NCI-H1436 (cell line): ENCODE data around the gene CHCHD2.
"Not testable (repeated sequence)": the region's sequence is repeated elsewhere in the genome, so short reads cannot be mapped to it uniquely, and the experiment has no call there.

Experiments used
- DNase-seq: peaks from one replicate; lab custom pipeline; 2025; lab: John Stamatoyannopoulos, UW

The CHCHD2 gene, protein sequence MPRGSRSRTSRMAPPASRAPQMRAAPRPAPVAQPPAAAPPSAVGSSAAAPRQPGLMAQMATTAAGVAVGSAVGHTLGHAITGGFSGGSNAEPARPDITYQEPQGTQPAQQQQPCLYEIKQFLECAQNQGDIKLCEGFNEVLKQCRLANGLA

DNA sequence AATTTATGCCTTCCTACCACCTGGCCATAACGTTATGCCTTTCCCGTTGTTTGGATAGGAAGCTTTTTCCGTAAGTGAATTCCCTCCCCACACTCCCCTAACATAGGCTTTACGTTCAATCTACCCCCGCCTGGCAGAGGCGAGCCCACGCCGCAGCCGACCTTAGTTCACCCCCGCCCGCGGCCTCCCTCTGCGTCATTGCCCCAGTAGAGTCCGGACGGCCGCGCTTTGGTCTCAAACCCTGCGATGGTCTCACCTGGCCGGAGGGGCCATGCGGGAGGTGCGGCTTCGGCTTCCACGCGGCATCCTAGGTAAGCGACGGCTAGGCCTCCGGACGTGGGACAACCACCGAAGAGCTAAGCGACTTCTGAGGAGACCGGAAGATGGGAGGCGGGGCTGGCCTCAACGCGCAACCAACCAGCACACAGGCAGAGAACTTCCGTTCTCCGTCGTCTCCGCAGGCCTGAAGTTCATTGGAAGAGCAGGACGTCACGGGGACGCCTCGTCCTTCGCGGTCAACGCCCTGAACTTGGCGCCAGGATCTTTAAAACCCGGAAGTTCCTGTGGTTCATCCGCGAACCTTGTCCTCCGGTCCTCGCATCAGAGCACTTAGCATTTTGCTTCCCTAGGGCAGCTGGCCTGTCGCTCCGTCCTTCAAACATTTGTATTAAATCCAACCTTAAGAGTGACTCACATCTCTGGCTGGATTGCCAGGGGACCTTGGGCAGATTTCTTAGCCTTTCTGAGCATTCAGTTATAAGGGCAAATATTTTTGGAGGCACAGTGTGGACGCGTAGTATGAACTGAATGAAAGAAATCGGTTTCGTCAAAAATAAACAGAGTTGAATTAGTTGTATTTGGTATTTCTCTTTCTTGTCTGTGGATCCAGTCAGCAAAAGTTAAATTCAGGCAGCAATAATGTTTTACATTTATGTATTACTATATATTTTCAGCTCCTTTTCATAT is at the start of gene CHCHD2:
CHCHD2 (minus strand) TSS at position 369 of the 966 bp plus-strand sequence; CDS start at position 306, 63 bp downstream.
- DNase-seq: peak; percentile 97

DNA sequence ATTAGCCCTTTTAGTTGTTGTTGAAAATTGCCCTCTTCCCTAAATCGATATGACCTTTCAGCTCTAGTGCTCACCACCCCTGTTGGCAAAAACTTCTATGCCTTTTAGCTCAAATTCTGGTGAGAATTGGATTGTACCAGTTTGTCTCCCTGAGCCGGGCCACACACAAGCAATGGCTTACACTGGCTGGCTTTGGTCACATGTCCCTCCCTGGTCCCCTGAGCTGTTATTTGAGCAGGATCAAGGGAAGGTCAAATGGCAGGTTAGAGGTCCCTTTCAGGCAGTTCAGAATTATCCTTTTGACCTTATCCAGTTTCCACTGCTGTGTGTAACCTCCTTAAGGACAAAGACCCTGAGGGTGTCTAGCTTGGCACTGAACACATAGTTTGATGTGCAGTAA is 24.8 kb upstream of the CHCHD2 start:
- not testable (repeated sequence) for DNase-seq

DNA sequence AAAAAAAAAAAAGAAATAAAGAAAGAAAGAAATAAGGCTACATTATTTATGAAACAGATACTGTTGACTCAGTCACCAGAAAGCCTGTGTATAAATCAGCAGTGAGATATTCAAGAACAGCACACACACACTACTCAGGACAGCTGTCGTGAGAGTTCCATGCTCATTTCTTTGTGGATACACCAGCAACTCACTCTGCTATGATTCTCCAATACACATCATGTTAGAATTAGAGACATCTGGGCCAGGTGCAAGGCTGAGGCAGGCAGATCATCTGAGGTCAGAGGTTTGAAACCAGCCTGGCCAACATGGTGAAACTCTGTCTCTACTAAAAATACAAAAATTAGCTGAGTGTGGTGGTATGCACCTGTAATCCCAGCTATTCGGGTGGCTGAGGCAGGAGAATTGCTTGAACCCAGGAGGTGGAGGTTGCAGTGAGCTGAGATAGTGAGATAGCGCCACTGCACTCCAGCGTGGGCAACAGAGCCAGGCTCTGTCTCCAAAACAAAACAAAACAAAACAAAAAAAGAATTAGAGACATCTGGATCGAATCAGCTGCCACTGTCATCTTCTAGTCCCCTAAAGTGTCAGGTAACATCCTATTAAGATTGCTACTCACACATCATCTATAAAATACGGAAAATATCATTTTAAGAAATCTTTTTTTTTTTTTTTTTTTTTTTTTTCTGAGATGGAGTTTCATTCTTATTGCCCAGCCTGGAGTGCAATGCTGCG is 21.1 kb upstream of the CHCHD2 start:
- no peak for DNase-seq

DNA sequence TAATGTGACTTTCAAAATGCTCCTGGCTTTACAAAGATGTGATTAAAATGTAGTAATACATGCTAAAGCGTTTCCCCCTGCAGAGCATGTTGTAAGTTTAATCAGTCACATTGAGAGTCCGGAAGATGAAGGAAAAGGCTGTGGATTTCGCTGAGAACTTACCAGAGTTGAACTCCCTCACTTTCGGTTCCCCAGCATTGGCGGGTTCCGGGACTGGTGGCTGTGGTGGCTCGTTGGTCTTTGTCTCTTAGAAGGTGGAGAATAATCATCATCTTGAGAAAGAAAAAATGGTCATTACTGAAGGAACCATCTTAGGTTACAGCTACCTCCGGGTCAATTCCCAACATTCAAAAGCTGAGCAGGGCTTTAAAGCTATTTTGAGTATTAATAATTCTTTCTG is 19.6 kb upstream of the CHCHD2 start:
- DNase-seq: no peak

DNA sequence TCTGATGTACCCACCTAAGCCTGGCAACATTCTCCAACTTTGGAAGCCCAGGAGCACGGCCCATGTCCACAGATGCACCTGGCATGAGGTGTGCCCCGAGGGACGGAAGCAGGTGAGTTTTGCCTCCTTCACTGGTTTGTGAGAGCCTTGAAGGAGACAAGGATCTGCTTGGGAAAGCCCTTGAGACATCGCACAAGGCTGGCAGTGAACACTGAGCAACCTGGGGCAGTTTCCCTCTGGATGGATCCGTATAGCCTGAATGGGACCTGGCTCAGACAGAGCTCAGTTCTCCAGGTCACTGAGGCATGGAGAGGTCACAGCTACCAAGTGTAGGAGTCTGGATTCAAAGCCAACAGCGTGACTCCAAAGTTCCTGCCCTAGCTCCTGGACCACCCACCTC is 18.7 kb upstream of the CHCHD2 start:
- no peak for DNase-seq

DNA sequence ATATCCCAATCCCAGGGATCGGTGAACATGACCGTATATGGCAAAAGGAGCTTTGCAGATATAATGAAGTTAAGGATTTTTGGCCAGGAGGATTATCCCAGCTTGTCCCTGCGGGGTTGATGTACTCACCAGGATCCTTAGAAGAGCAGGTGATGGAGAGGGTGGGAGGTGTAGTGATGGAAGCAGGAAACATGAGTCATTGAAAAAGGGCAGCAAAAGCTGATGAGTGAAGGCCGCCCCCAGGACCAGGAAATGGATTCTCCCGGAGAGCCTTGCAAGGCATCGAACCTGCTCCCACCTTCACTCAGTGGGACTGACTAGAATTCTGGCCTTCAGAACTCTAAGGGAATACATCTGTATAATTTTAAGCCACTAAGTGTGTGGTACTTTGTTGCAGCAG is 15.2 kb upstream of the CHCHD2 start:
- no peak for DNase-seq

DNA sequence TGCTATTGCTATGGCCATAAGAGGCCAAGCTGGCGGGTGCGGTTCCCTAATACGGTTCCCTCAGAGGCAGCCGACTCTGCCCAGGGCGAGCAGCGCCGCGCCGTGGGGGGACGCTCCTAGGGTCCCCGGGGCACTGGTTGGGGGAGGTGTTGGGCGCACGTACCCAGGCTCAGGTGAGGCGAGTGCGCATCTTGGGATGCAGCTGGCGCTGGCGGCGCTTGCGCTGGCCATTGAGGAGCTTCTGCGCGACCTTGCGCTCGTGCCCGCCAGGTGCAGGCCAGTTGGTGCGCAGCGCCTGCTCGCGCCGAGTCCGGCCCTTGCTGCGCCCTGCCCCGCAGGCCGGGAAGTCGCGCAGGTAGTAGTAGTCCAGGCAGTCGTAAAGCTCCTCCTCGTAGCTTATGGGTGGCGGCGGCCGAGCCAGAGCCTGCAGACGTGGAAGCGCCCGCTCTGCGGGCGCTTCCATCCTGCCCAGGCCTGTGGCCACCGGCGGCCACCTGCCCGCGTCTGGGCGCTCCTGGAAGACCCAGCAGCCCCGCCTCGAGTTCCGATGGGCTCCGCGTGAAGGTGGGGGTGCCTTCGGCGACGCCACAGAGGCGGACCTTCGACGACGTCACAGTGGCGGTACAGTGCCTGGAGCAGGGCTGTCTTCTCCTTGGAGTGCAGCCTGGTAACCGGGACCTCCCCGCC is 9.7 kb upstream of the CHCHD2 start, which contains the start of gene NUPR2:
NUPR2 (minus strand) TSS at position 566 of the 687 bp plus-strand sequence; CDS start at position 463, 103 bp downstream.
- DNase-seq: no peak

DNA sequence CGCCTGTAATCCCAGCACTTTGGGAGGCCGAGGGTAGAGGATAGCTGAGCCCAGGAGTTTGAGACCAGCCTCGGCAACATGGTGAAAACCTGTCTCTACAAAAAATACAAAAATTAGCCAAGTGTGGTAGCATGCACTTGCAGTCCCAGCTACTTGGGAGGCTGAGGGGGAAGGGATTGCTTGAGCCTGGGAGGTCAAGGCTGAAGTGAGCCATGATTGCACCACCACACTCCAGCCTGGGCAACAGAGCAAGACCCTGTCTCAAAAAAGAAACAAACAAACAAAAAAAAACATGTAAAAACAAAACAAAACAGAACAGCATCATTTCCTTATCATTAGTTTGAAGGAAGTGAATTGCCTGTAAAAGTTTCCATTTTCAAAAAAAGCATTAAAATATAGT is 6.0 kb upstream of the CHCHD2 start:
- DNase-seq: not testable (repeated sequence)

DNA sequence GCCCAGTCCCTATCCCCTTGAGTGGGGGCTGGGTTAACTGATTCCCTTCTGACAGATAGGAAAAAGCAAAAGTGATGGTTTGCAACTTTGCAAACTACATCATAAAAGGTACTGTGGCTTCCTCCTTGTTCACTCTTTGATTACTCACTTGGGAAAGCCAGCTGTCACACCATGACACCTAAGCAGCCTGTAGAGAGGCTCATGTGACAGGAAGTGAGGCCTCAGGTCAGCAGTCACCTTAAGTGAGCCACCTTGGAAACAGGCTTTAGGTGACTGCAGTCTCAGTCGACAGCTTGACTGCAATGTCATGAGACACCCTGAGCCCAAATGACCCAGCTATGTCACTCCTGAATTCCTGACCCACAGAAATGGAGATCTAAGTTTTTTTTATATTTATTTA is 4.3 kb upstream of the CHCHD2 start:
- no peak for DNase-seq

DNA sequence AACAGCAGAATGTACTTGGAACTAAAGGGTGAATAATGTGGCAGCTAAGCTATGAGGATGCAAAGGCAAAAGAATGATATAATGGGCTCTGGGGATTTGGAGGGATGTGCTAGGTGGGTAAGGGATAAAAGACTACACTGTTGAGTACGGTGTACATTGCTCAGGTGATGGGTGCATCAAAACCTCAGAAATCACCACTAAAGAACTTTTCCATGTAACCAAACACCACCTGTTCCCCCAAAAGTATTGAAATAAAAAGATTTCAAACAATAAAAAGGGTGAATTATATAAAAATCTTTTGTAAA is 1.6 kb upstream of the CHCHD2 start:
- DNase-seq: no peak

DNA sequence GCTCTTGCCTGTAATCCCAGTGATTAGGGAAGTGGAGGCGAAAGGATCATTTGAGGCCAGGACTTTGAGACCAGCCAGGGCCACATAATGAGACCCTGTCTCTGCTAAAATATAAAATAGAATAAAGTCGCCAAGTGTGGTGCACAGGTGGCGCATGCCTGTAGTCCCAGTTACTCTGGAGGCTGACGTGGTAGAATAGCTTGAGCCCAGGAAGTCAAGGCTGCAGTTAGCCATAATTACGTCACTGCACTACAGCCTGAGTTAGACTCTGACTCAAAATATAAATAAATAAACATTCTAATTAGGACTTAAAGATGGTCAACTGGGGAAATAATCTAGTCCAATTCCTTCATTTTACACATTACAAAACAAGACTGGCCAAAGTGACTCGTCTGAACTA is 768 bp downstream of the CHCHD2 start:
- no peak for DNase-seq

DNA sequence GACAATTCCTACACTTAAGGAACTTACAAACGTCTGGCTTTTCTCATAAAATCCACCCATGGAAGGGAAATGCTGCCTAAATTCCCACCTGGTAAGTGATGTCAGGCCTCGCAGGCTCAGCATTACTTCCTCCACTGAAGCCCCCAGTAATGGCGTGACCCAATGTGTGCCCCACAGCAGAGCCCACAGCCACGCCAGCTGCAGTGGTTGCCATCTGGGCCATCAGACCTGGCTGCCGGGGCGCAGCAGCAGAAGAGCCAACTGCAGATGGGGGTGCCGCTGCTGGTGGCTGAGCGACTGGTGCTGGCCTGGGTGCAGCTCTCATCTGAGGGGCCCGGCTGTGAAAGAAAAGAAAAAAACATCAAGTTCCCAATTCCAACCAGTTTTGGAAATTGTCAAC is 2.1 kb downstream of the CHCHD2 start:
- not testable (repeated sequence) for DNase-seq

DNA sequence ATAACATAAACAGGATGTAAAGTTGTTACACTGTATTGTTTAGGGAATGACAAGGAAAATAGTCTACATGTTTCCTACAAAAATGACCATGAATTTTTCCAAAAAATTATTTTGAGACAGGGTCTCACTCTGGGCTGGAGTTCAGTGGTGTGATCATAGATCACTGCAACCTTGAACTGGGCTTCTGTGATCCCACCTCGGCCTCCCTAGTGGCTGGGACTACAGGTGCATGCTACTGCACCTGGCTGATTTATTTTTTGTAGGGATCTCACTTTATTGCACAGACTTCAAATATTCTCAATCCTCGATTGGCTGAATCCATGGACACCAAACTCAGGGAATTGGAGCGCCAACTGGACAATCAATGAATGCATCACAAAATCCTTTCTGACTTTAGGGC is 6.6 kb downstream of the CHCHD2 start:
- DNase-seq: no peak

DNA sequence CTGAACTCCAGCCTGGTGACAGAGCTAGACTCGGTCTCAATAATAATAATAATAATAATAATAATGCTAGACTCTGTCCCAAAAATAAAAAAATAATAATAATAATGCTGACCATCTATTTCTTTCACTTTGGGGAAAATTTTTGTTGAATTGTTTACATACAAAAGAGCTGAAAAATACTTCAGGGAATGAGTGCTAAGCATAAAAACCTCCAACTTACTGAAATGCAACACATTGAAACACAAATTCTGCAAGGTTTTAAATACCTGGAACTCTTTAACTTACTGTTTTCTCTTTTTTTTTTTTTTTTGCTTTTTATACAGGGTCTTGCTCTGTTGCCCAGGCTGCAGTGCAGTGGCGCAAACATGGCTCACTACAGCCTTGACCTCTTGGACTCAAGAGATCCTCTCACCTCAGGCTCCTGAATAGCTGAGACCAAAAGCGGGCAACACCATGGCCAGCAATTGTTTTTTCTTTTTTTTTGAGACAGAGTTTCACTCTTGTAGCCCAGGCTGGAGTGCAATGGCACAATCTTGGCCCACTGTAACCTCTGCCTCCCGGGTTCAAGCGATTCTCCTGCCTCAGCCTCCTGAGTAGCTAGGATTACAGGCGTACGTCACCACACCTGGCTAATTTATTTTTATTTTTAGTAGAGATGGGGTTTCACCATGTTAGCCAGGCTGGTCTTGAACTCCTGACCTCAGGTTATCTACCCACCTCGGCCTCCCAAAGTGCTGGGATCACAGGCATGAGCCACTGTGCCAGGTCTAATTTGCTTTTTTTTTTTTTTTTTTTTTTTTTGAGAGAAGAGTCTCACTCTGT is 7.9 kb downstream of the CHCHD2 start:
- DNase-seq: not testable (repeated sequence)

DNA sequence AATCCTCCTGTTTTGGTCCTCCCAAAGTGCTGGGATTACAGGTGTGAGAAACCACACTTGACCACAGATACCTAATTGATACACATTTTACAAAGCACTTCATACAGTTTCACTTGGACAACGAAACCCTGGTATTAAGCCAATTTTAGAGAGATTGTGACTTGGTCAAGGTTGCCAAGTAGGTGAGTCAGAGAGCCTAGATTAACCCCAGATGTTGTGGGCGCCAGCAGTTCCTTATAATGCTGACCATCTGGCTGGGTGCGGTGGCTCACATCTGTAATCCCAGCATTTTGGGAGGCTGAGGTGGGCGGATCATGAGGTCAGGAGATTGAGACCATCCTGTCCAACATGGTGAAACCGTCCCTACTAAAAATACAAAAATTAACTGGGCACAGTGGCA is 8.6 kb downstream of the CHCHD2 start:
- no peak for DNase-seq

DNA sequence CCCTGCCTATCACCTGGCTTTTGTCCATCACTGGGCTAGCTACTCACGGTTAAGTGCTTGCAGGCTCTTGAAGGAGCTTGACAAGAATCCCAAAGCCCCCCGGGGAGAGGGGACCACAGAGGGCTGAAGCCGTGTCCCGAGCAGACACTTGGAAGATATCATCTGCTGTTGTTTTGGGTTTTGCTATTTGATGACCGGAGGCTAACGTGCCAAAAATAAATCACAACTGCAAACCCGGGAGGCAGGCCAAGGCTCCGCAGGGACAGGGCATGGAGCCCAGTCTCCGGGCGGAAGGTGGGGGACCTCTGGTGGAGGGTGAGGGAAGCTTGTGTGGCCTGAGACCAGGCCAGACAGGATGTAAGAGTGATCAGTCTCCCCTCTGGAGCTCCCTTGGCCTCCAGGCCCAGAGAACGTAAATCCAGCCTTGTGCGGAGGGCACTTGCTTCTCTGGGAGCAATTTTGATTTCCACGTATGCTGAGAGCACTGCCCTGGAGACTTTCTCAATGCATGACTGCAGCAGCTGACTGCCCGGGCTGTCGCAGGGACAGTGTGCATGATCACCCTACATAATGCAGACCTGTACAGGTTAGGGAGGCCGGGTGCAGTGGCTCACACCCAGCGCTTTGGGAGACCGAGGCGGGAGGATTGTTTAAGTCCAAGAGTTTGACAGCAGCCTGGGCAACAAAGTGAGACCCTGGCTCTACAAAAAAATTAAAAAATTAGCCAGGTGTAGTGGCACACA is 13.3 kb downstream of the CHCHD2 start, which contains the start of gene PHKG1:
PHKG1 (minus strand) TSS at position 164 of the 743 bp plus-strand sequence. CDS start 4,011 bp downstream, outside the sequence.
- DNase-seq: no peak

DNA sequence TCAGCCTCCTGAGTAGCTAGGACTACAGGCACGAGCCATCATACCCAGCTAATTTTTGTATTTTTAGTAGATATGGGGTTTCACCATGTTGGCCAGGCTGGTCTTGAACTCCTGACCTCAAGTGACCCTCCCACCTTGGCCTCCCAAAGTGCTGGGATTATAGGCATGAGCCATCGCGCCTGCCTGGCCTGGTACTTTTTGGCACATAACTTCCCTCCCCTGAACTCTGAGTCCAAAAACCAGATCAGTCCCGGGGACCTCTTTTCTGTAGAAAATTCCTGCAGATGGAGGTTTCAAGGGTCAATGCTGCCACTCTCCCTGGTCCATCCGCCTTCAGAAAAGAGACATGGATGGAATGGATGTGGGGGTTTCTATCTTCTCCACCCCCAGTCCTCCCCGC is 13.9 kb downstream of the CHCHD2 start:
- DNase-seq: not testable (repeated sequence)

DNA sequence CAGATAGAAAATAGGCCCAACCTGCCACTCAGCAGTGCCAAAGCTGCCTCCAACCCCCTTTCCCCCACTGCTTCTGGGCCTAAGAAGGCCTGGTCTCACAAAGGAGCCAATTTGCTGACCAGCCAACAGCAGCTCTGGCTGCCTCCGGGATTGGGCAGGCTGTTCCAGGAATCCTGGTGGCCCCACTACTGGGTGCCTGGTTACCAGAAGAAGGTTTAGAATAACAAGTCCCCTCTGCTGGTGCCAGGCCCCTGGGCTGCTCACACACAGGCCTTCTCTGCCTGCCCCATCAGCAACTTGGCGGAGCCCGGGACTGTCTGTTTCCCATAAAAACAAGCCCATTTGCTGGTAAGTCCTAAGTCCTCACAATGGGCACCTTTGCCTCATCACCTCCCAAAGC is 14.7 kb downstream of the CHCHD2 start:
- no peak for DNase-seq

DNA sequence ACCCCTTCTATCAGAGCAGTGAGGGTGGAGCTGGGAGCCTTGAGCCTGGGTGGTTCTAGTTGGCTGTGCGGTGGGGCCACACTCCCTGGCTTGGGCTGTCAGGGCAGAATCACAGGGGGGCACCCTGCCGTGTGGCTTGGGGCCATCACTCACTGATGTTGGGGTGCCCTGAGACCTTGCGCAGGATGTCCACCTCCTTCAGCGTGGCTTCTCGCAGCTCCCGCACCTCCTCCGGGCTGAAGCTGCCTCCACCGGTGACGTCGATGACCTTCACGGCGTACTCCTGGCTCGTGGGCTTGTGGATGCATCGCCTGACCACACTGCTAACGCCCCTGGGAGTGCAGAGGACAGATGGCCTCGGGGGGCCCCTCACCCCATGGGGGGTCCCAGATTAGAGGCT is 18.8 kb downstream of the CHCHD2 start:
- DNase-seq: no peak

DNA sequence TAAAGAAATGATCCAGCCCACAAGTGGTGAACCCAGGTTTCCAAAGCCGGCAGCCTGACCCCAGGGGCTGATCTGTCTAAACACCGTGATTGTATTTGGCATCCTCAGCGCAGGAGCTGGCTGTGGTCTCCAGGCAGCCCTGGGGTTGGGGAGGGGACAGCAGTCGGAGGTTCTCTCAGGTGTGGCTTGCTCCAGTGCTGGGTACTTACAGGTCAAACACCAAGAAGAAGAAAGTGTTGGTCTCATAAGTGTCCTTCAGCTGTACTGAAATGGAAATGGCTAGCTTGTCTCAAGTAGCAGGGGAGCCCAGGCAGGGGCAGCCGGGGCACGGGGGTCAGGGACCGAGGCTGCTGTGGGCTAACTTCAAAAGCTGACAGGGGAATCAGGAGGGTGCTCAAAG is 19.5 kb downstream of the CHCHD2 start:
- no peak for DNase-seq
